Ishikawa (cell line): Measurements from ENCODE around the gene MAGI2.

Source experiments
- CEBPB ChIP-seq: IDR thresholded peaks from 2 replicates; pipeline ENCODE4 v1.6.1; 2012
- CREB1 ChIP-seq: IDR thresholded peaks from 2 replicates; pipeline ENCODE4 v1.6.1; 2012; ENCODE audit warnings: low read depth
- EGR1 ChIP-seq: IDR thresholded peaks from 2 replicates; pipeline ENCODE4 v1.6.1; 2012
- EP300 ChIP-seq: IDR thresholded peaks from 2 replicates; pipeline ENCODE4 v1.6.1; 2012; ENCODE audit warnings: borderline replicate concordance
- FOXM1 ChIP-seq: IDR thresholded peaks from 2 replicates; pipeline ENCODE4 v1.6.1; 2012; ENCODE audit warnings: low read depth, borderline replicate concordance
- MAX ChIP-seq: IDR thresholded peaks from 2 replicates; pipeline ENCODE4 v1.6.1; 2012
- NFIC ChIP-seq: IDR thresholded peaks from 2 replicates; pipeline ENCODE4 v1.6.1; 2012
- RAD21 ChIP-seq: IDR thresholded peaks from 2 replicates; pipeline ENCODE4 v1.6.1; 2012; ENCODE audit warnings: low read depth
- REST ChIP-seq: IDR thresholded peaks from 2 replicates; pipeline ENCODE4 v1.6.1; 2012; ENCODE audit warnings: low read depth, mild to moderate bottlenecking
- TAF1 ChIP-seq: IDR thresholded peaks from 2 replicates; pipeline ENCODE4 v1.6.1; 2012; ENCODE audit warnings: low read depth, mild to moderate bottlenecking
- TCF12 ChIP-seq: IDR thresholded peaks from 2 replicates; pipeline ENCODE4 v1.6.1; 2012; ENCODE audit warnings: low read depth
- TEAD4 ChIP-seq: IDR thresholded peaks from 2 replicates; pipeline ENCODE4 v1.6.1; 2012
- USF1 ChIP-seq: IDR thresholded peaks from 2 replicates; pipeline ENCODE4 v1.6.1; 2012
- YY1 ChIP-seq: IDR thresholded peaks from 2 replicates; pipeline ENCODE4 v1.6.1; 2012; ENCODE audit warnings: low read depth
- ZBTB7A ChIP-seq: IDR thresholded peaks from 2 replicates; pipeline ENCODE4 v1.6.1; 2012; ENCODE audit warnings: low read depth

MAGI2 gene

GRCh38 chr7:78220754-78221153 is 1232.7 kb downstream of the MAGI2 start:
- no peak for TF ChIP-seq MAX
- TF ChIP-seq YY1, result no peak
- no peak for TF ChIP-seq REST
- TF ChIP-seq NFIC, result no peak
- no peak for TF ChIP-seq TCF12
- TF ChIP-seq CEBPB, result no peak
- no peak for TF ChIP-seq TEAD4
- no peak for TF ChIP-seq RAD21
- TF ChIP-seq FOXM1, result no peak
- TF ChIP-seq EP300, result no peak
- TF ChIP-seq TAF1, result no peak
- TF ChIP-seq EGR1, result no peak
- TF ChIP-seq USF1, result no peak

GRCh38 chr7:78218876-78219275 is 1234.6 kb downstream of the MAGI2 start:
- TF ChIP-seq RAD21 (no peak), ZBTB7A (no peak), CEBPB (no peak), CREB1 (no peak), NFIC (no peak), TAF1 (no peak), TCF12 (no peak), USF1 (no peak), YY1 (no peak), EP300 (no peak), TEAD4 (no peak), REST (no peak), EGR1 (no peak), FOXM1 (no peak), MAX (no peak)

GRCh38 chr7:78218051-78218450 is 1235.4 kb downstream of the MAGI2 start:
- TF ChIP-seq CEBPB (no peak), YY1 (no peak), FOXM1 (no peak), ZBTB7A (no peak)

GRCh38 chr7:78215199-78215598 is 1238.3 kb downstream of the MAGI2 start:
- TF ChIP-seq REST (no peak), MAX (no peak), TAF1 (no peak), EP300 (no peak), ZBTB7A (no peak), FOXM1 (no peak), RAD21 (no peak), NFIC (no peak), CREB1 (no peak), EGR1 (no peak), USF1 (no peak), TCF12 (no peak), CEBPB (no peak), TEAD4 (no peak), YY1 (no peak)

GRCh38 chr7:78213402-78213801 is 1240.1 kb downstream of the MAGI2 start:
- TF ChIP-seq TAF1, result no peak
- no peak for TF ChIP-seq TCF12
- TF ChIP-seq MAX, result no peak
- TF ChIP-seq ZBTB7A, result no peak
- no peak for TF ChIP-seq NFIC
- TF ChIP-seq EP300, result no peak
- TF ChIP-seq REST, result no peak
- TF ChIP-seq TEAD4, result no peak
- TF ChIP-seq YY1, result no peak
- TF ChIP-seq CREB1, result no peak
